Osteoblast (primary cell): ENCODE results near the gene PDE9A. TPM values are rescaled to one million over a fixed set of nuclear protein-coding genes. Genes with fewer than 3 reads are reported as not detected.
"Not testable (repeated sequence)": the region's sequence is repeated elsewhere in the genome, so short reads cannot be mapped to it uniquely, and the experiment has no call there.

Experiments used
- DNase-seq: peaks from one replicate; pipeline ENCODE4 v3.0.0; 2011; ENCODE audit warnings: low spot score, mixed read lengths; ENCODE audit not compliant: insufficient read length; ENCODE audit errors: missing footprints
- H2AFZ ChIP-seq: 2 replicates; pipeline ENCODE4 v1.6.0; 2011; ENCODE audit warnings: mild to moderate bottlenecking, low read length
- H3K27ac ChIP-seq: 2 replicates; pipeline ENCODE4 v1.5.1; 2011; ENCODE audit warnings: mild to moderate bottlenecking, low read depth, low read length, moderate library complexity
- H3K27me3 ChIP-seq: 2 replicates; pipeline ENCODE4 v1.6.0; 2012; ENCODE audit warnings: mild to moderate bottlenecking, control low read depth, inconsistent platforms, low read length, moderate library complexity; ENCODE audit not compliant: insufficient read depth
- H3K36me3 ChIP-seq: 2 replicates; pipeline ENCODE4 v1.5.1; 2011; ENCODE audit warnings: mild to moderate bottlenecking, low read length, control low read depth, moderate library complexity; ENCODE audit not compliant: insufficient read depth
- H3K4me1 ChIP-seq: 2 replicates; pipeline ENCODE4 v1.5.1; 2011; ENCODE audit warnings: mild to moderate bottlenecking, low read length, control low read depth, moderate library complexity; ENCODE audit not compliant: insufficient read depth
- H3K4me2 ChIP-seq: 2 replicates; pipeline ENCODE4 v1.6.0; 2011; ENCODE audit warnings: mild to moderate bottlenecking, low read length; ENCODE audit not compliant: insufficient read depth
- H3K4me3 ChIP-seq: fragments of 200-600 bp; sonication (generic); 3 replicates; pipeline ENCODE4 v1.5.1; 2012; ENCODE audit warnings: mild to moderate bottlenecking, low read length, inconsistent platforms; ENCODE audit not compliant: insufficient read depth
- H3K79me2 ChIP-seq: 2 replicates; pipeline ENCODE4 v1.6.0; 2012; ENCODE audit warnings: mild to moderate bottlenecking, low read length, control low read depth, inconsistent platforms; ENCODE audit not compliant: insufficient read depth
- H3K9me3 ChIP-seq: 2 replicates; pipeline ENCODE4 v1.5.1; 2011; ENCODE audit warnings: low read depth, low read length, control low read depth
- H4K20me1 ChIP-seq: 2 replicates; pipeline ENCODE4 v1.6.0; 2012; ENCODE audit warnings: mild to moderate bottlenecking, low read length, control low read depth; ENCODE audit not compliant: insufficient read depth
- total RNA-seq: library from RNA; depleted of rRNA; stranded (reverse); fragments of >200 nt; gene quantifications from 2 replicates; pipeline ENCODE4 v1.2.3, GENCODE V29; 2012
- TF ChIP-seq, protein P1 (sequence below): IDR thresholded peaks from 2 replicates; pipeline ENCODE4 v1.5.1; 2011; ENCODE audit warnings: mild to moderate bottlenecking, low read depth, low read length, moderate library complexity; ENCODE audit errors: extremely low read depth

Gene PDE9A
- total RNA-seq, 1 donor, result 0.36 TPM

- Histone ChIP-seq H3K4me1 (no peaks in the 10 kb centered on the region), H4K20me1 (no peaks in the 10 kb centered on the region), H3K79me2 (no peaks in the 10 kb centered on the region), H3K4me3 (no peak overlapping the region), H3K27ac (no peak overlapping the region), H3K9me3 (no peaks in the 10 kb centered on the region), H3K27me3 (no peaks in the 10 kb centered on the region), H3K36me3 (no peaks in the 10 kb centered on the region), H3K4me2 (no peak overlapping the region), H2AFZ (no peak overlapping the region)
- TF ChIP-seq, protein P1, sequence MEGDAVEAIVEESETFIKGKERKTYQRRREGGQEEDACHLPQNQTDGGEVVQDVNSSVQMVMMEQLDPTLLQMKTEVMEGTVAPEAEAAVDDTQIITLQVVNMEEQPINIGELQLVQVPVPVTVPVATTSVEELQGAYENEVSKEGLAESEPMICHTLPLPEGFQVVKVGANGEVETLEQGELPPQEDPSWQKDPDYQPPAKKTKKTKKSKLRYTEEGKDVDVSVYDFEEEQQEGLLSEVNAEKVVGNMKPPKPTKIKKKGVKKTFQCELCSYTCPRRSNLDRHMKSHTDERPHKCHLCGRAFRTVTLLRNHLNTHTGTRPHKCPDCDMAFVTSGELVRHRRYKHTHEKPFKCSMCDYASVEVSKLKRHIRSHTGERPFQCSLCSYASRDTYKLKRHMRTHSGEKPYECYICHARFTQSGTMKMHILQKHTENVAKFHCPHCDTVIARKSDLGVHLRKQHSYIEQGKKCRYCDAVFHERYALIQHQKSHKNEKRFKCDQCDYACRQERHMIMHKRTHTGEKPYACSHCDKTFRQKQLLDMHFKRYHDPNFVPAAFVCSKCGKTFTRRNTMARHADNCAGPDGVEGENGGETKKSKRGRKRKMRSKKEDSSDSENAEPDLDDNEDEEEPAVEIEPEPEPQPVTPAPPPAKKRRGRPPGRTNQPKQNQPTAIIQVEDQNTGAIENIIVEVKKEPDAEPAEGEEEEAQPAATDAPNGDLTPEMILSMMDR, result no peak
- DNase-seq, result no peak
Observed at GRCh38 chr21:42707207-42707830, 53.9 kb downstream of the PDE9A start.

- TF ChIP-seq, protein P1, result no peak
- Histone ChIP-seq H3K36me3 (no peaks in the 10 kb centered on the region), H3K27ac (no peak overlapping the region), H3K4me2 (no peak overlapping the region), H3K9me3 (no peaks in the 10 kb centered on the region), H3K4me3 (no peak overlapping the region), H3K27me3 (peaks cover 4% of the 10 kb centered on the region), H2AFZ (no peak overlapping the region), H3K79me2 (no peaks in the 10 kb centered on the region), H3K4me1 (no peaks in the 10 kb centered on the region), H4K20me1 (no peaks in the 10 kb centered on the region)
- DNase-seq, result no peak
Observed at GRCh38 chr21:42708107-42708506, 54.7 kb downstream of the PDE9A start.

GRCh38 chr21:42708916-42709315 is 55.5 kb downstream of the PDE9A start:
- not testable (repeated sequence) for H2AFZ ChIP-seq, H4K20me1 ChIP-seq, H3K4me2 ChIP-seq, H3K4me3 ChIP-seq, DNase-seq, H3K79me2 ChIP-seq, H3K36me3 ChIP-seq, H3K4me1 ChIP-seq, H3K27me3 ChIP-seq, H3K9me3 ChIP-seq, H3K27ac ChIP-seq

GRCh38 chr21:42711667-42712066 is 58.2 kb downstream of the PDE9A start:
- H3K9me3 ChIP-seq, result no peaks in the 10 kb centered on the region
- H3K36me3 ChIP-seq, result no peaks in the 10 kb centered on the region
- no peak overlapping the region for H3K27ac ChIP-seq
- H3K4me3 ChIP-seq, result no peak overlapping the region
- H4K20me1 ChIP-seq, result no peaks in the 10 kb centered on the region
- peak; percentile 30 for DNase-seq
- TF ChIP-seq, protein P1, result no peak
- H3K4me2 ChIP-seq, result no peak overlapping the region
- no peaks in the 10 kb centered on the region for H3K4me1 ChIP-seq
- no peaks in the 10 kb centered on the region for H3K79me2 ChIP-seq
- H3K27me3 ChIP-seq, result peaks cover 4% of the 10 kb centered on the region
- no peak overlapping the region for H2AFZ ChIP-seq

- not testable (repeated sequence) for DNase-seq, H3K27me3 ChIP-seq, H3K79me2 ChIP-seq, H3K9me3 ChIP-seq, H3K4me3 ChIP-seq, H2AFZ ChIP-seq, H4K20me1 ChIP-seq, H3K4me1 ChIP-seq, H3K27ac ChIP-seq, H3K36me3 ChIP-seq, H3K4me2 ChIP-seq
Observed at GRCh38 chr21:42715427-42715826, 62.0 kb downstream of the PDE9A start.
